GM20431 (cell line): ENCODE results near the gene DUS2.
"Not testable (repeated sequence)": the region's sequence is repeated elsewhere in the genome, so short reads cannot be mapped to it uniquely, and the experiment has no call there.

ENCODE experiments used
- in situ Hi-C: fragments of 300-500 bp; cut with MseI, MboI; formaldehyde crosslinking; loops from one replicate; pipeline ENCODE4 v1.15.0; 2020; ENCODE audit warnings: low sequenced_read_pairs; ENCODE audit not compliant: unreplicated experiment

The DUS2 gene

GRCh38 chr16:68088130-68088972, 65.3 kb downstream of the DUS2 start:
- in situ Hi-C loops = no loop called here

- in situ Hi-C loops = no loop called here
Measured at GRCh38 chr16:68089067-68089466, 66.0 kb downstream of the DUS2 start.

- in situ Hi-C loops = no loop called here
Measured at GRCh38 chr16:68090130-68090529, 67.0 kb downstream of the DUS2 start.

- in situ Hi-C loops = no loop called here
Measured at GRCh38 chr16:68090533-68090932, 67.4 kb downstream of the DUS2 start.

GRCh38 chr16:68091380-68092261, 68.5 kb downstream of the DUS2 start:
- in situ Hi-C loops = no loop called here

DNA sequence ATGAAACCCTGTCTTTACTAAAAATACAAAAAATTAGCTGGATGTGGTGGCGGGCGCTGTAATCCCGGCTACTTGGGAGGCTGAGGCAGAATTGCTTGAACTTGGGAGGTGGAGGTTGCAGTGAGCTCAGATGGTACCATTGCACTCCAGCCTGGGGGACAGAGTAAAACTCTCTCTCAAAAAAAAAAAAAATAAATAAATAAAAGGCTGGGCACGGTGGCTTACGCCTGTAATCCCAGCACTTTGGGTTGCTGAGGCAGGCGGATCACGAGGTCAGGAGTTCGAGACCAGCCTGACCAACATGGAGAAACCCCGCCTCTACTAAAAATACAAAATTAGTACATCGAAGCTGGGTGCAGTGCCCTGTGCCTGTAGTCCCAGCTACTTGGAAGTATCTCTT, 69.2 kb downstream of the DUS2 start:
- in situ Hi-C loops = not testable (repeated sequence)

DNA sequence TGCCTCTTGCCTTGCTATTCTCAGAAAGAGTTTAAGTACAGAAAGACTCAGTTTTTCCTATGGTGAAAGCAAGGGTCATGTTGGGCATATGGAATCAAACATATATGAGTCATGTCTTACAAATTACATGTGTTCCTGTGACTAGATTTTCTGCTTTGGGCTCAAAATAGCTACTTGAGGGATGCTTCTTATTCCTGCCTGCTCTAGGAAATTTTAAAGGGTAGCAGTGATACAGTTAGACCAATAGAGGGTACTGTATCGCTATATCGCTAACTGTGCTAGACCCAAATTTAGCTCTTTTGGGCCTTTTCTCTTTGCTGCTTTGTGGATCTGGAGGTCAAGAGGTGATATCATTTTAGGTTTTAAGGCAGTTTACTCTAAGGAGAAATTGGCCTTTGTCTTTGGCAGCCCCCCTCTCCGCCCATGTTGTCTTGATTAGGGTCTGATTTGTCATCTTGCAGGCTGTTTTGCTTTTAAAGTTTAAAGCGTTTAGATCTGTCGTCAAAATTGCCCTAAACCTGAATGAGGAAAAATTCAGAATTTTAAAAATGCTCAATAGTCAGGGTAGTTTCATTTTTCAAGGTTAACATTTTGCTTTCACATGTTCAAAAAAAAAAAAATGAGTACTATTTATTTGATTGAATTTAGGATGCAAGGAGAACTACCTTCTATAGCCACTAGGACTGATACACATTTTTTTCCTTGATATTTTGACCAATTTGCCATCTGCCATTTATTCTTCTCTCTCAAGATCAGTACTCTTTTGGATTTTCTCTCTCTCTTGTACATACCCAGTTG, 70.9 kb downstream of the DUS2 start:
- in situ Hi-C loops = no loop called here

GRCh38 chr16:68094614-68094934, 71.5 kb downstream of the DUS2 start:
- in situ Hi-C loops = no loop called here

GRCh38 chr16:68096491-68096890, 73.4 kb downstream of the DUS2 start:
- in situ Hi-C loops = no loop called here

DNA sequence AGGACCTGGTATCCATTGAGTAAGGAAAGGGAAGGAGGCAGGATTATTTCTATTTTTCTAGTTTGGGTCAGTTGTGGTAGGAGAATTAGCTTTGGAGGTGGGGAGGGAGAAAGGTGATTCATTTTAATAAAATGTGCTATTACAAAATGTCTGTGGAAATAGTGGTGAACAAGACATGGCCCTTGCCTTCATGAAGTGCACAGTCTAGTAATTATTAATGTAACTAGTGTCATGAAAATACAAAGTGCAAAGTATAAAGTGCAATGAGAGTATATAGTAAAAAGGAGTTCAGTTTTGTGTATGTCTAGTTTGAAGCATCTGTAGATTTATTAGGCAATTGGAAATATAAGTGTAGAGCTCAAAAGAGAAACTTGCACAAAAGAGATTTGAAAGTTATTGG, 74.0 kb downstream of the DUS2 start:
- in situ Hi-C loops = no loop called here

DNA sequence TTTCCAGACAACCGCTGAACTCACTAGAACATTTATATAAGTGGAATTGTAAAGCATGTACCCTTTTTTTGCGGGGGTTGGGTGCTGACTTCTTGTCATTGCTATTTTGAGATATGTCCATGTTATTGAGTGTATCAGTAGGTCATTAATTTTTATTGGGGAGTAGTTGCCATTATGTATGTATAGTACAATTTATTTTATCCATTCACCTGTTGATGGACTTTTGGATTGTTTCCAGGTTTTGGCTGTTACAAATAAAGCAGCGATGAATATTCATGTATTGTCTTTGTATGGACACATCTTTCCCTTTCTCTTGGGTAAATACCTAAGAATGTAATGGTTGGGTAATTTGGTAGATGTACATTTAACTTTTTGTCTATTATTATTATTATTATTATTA, 74.8 kb downstream of the DUS2 start:
- in situ Hi-C loops = no loop called here

GRCh38 chr16:68100488-68100887, 77.4 kb downstream of the DUS2 start:
- in situ Hi-C loops = no loop called here

GRCh38 chr16:68105611-68106010, 82.5 kb downstream of the DUS2 start:
- in situ Hi-C loops = no loop called here

DNA sequence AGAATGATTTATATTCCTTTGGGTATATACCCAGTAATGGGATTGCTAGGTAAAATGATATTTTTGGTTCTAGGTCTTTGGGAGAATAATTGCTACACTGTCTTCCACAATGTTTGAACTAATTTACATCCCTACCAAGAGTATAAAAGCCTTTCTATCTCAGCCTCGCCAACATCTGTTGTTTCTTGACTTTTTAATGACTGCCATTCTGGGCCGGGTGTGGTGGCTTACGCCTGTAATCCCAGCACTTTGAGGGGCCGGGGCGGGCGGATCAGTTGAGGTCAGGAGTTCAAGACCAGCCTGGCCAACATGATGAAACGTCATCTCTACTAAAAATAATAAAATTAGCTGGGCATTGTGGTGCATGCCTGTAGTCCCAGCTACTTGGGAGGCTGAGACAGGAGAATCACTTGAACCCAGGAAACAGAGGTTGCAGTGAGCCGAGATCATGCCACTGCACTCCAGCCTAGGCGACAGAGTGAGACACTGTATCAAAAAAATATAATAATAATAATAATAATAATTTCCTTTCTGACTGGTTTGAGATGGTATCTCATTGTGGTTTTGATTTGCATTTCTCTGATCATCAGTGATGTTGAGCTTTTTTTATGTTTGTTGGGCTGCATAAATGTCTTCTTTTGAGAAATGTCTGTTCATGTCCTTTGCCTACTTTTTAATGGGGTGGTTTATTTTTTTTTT, 84.3 kb downstream of the DUS2 start:
- in situ Hi-C loops = not testable (repeated sequence)

DNA sequence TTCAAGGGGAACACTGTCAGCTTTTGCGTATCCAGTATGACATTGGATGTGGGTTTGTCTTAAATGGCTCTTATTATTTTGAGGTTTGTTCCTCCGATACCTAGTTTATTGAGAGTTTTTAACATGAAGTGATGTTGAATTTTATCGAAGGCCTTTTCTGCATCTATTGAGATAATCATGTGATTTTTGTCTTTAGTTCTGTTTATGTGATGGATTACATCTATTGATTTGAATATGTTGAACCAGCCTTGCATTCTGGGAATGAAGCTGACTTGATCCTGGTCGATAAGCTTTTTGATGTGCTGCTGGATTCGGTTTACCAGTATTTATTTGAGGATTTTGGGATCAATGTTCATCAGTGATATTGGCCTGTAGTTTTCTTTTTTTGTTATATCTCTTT, 86.1 kb downstream of the DUS2 start:
- in situ Hi-C loops = not testable (repeated sequence)

GRCh38 chr16:68110611-68111010, 87.5 kb downstream of the DUS2 start:
- in situ Hi-C loops = not testable (repeated sequence)

DNA sequence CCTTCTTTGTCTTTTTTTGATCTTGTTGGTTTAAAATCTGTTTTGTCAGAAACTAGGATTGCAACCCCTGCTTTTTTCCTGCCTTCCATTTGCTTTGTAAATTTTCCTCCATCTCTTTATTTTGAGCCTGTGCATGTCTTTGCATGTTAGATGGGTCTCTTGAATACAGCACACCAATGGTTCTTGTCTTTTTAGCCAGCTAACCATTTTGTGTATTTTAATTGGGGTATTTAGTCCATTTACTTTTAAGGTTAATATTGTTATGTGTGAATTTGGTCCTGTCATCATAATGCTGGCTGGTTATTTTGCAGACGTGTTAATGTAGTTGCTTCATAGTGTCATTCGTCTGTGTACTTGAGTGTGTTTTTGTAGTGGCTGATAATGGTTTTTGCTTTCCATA, 88.3 kb downstream of the DUS2 start:
- in situ Hi-C loops = no loop called here

DNA sequence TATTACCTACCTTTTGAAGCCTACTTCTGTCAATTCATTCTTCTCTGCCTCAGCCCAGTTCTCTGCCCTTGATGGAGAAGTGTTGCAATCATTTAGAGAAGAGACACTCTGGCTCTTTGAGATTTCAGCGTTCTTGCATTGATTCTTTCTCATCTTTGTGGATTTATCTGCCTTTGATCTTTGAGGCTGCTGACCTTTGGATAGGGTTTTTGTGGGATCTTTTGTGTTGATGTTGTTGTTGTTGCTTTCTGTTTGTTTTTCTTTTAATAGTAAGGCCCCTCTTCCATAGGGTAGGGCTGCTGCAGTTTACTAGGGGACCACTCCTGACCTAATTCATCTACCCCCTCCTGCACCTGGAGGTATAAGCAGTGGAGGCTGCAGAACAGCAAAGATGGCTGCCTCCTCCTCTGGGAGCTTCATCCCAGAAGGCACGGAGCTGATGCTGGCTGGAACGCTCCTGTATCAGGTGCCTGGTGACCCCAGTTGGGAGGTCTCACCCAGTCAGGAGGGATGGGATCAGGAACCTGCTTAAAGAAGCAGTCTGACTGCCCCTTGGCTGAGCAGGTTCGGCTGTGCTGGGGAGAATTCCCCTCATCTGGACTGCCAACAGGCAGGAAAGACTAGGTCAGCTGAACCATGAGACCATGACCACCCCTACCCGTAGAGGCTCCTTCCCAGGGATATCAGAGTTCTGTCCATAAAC, 90.1 kb downstream of the DUS2 start:
- in situ Hi-C loops = no loop called here

DNA sequence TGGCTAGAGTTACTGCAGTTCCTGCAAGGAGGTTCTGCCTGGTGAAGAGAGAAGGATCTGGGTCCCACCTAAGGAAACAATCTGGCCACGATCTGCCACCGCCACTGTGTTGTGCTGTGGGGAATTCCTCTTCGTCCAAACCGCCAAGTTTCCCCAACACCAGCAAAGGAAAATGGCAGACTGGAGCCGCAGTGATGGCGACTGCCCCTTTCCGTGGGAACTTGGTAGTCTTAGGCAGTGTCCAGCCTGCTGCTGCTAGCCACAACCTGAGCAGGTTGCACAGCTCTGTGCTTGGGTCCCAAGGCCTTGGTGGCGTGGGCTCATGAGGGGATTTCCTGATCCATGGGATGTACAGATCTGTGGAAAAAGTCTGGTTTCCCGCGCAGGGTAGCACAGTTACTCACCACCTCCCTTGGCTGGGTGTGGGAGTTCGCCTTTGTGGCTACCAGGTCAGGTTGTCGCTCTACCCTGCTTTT, 90.7 kb downstream of the DUS2 start:
- in situ Hi-C loops = no loop called here
